HEK293T (cell line): Measurements from ENCODE around the gene SEPTIN5.

Experiments used
- CTCF ChIA-PET: fragments of 350-600 bp; formaldehyde crosslinking; extraction: SDS; loops from one replicate; lab custom pipeline; 2021; ENCODE audit warnings: antibody characterized with exemption, inconsistent platforms; lab: Yijun Ruan, JAX
- POLR2A ChIA-PET: fragments of 350-600 bp; formaldehyde crosslinking; extraction: SDS; loops from one replicate; lab custom pipeline; 2020; ENCODE audit warnings: antibody characterized with exemption, inconsistent platforms; lab: Yijun Ruan, JAX
- DNase-seq: peaks from one replicate; pipeline ENCODE4 v3.0.0; 2012; ENCODE audit warnings: mixed read lengths; ENCODE audit errors: extremely low spot score
- ARNT ChIP-seq: fragments of 450-650 bp; IDR thresholded peaks from 2 replicates; pipeline ENCODE4 v1.6.1; 2017; ENCODE audit warnings: mild to moderate bottlenecking
- BHLHE40 ChIP-seq: fragments of 450-650 bp; IDR thresholded peaks from 2 replicates; pipeline ENCODE4 v1.6.1; 2016; ENCODE audit warnings: mild to moderate bottlenecking, moderate library complexity, borderline replicate concordance
- CTBP1 ChIP-seq: fragments of 450-650 bp; IDR thresholded peaks from 2 replicates; pipeline ENCODE4 v1.6.1; 2016; ENCODE audit warnings: borderline replicate concordance
- ELF4 ChIP-seq: fragments of 450-650 bp; IDR thresholded peaks from 2 replicates; pipeline ENCODE4 v1.6.1; 2017; ENCODE audit warnings: antibody characterized with exemption
- FOXA1 ChIP-seq: fragments of 450-650 bp; IDR thresholded peaks from 2 replicates; pipeline ENCODE4 v1.6.1; 2016; ENCODE audit warnings: mild to moderate bottlenecking
- FOXK2 ChIP-seq: fragments of 450-650 bp; IDR thresholded peaks from 2 replicates; pipeline ENCODE4 v1.6.1; 2016; ENCODE audit warnings: mild to moderate bottlenecking
- FOXM1 ChIP-seq: fragments of 450-650 bp; IDR thresholded peaks from 2 replicates; pipeline ENCODE4 v1.6.1; 2017; ENCODE audit warnings: mild to moderate bottlenecking, borderline replicate concordance
- HDGF ChIP-seq: fragments of 450-650 bp; IDR thresholded peaks from 2 replicates; pipeline ENCODE4 v1.6.1; 2017; ENCODE audit warnings: antibody characterized with exemption, borderline replicate concordance
- L3MBTL2 ChIP-seq: fragments of 450-650 bp; conservative IDR thresholded peaks from 2 replicates; pipeline ENCODE4 v1.6.1; 2016; ENCODE audit warnings: mild to moderate bottlenecking
- LEF1 ChIP-seq: fragments of 450-650 bp; IDR thresholded peaks from 2 replicates; pipeline ENCODE4 v1.6.1; 2017; ENCODE audit warnings: mild to moderate bottlenecking, borderline replicate concordance
- NFRKB ChIP-seq: fragments of 450-650 bp; IDR thresholded peaks from 2 replicates; pipeline ENCODE4 v1.6.1; 2016; ENCODE audit warnings: mild to moderate bottlenecking, moderate library complexity
- SP1 ChIP-seq: fragments of 450-650 bp; IDR thresholded peaks from 2 replicates; pipeline ENCODE4 v1.6.1; 2017
- SUZ12 ChIP-seq: fragments of 450-650 bp; IDR thresholded peaks from 2 replicates; pipeline ENCODE4 v1.6.1; 2016; ENCODE audit warnings: mild to moderate bottlenecking
- TARDBP ChIP-seq: fragments of 450-650 bp; IDR thresholded peaks from 2 replicates; pipeline ENCODE4 v1.6.1; 2016
- ZNF384 ChIP-seq: fragments of 450-650 bp; IDR thresholded peaks from 2 replicates; pipeline ENCODE4 v1.6.1; 2016
- TF ChIP-seq, protein P1 (sequence below): fragments of 450-650 bp; IDR thresholded peaks from 2 replicates; pipeline ENCODE4 v1.6.1; 2016

SEPTIN5 gene

DNA sequence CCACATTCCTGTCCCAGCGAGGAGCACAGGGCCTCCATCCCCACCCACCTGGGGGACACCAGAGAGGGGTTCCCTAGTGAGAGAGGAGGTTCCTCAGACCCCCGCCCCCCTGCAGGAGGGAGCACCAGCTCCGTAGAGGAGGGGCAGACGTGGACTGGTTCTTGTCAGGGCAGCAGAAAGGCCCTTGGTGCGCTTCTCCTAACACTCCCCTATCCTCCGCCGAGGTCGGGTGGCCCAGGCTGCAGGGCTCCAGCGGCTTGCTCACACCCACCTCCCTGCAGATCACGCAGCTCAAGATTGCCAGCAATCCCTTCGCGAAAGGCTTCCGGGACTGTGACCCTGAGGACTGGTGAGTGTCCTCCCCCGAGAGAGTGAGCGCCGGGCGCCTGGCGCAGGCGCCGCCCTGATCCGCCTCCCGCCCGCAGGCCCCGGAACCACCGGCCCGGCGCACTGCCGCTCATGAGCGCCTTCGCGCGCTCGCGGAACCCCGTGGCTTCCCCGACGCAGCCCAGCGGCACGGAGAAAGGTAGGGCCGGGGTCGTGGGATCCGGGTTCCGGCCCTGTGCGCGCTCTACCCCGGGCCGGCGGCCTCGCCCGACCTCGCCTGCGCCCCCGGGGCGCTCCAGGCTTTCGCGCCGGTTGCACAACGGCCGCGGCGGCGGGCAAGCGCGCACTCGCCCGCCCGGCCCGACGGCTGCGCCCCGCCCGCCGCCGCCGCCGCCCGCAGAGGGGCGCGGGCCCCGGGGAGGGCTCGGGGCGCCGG, 51.4 kb downstream of the SEPTIN5 start:
- POLR2A ChIA-PET = no interaction called here
- CTCF ChIA-PET = no interaction called here
- no peak for TF ChIP-seq CTBP1
- no peak for TF ChIP-seq FOXM1
- DNase-seq = no peak

- no peak for DNase-seq
- CTCF ChIA-PET = no interaction called here
- POLR2A ChIA-PET = no interaction called here
- TF ChIP-seq L3MBTL2 (no peak), SUZ12 (no peak), NFRKB (no peak), LEF1 (no peak), ELF4 (no peak), CTBP1 (no peak), FOXK2 (no peak), FOXM1 (no peak), BHLHE40 (no peak), HDGF (no peak), ARNT (no peak), ZNF384 (no peak), SP1 (no peak), FOXA1 (no peak)
- TF ChIP-seq, protein P1, sequence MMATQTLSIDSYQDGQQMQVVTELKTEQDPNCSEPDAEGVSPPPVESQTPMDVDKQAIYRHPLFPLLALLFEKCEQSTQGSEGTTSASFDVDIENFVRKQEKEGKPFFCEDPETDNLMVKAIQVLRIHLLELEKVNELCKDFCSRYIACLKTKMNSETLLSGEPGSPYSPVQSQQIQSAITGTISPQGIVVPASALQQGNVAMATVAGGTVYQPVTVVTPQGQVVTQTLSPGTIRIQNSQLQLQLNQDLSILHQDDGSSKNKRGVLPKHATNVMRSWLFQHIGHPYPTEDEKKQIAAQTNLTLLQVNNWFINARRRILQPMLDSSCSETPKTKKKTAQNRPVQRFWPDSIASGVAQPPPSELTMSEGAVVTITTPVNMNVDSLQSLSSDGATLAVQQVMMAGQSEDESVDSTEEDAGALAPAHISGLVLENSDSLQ = no peak
These were observed 51.9 kb downstream of the SEPTIN5 start for GRCh38 chr22:19766240-19766510.

DNA sequence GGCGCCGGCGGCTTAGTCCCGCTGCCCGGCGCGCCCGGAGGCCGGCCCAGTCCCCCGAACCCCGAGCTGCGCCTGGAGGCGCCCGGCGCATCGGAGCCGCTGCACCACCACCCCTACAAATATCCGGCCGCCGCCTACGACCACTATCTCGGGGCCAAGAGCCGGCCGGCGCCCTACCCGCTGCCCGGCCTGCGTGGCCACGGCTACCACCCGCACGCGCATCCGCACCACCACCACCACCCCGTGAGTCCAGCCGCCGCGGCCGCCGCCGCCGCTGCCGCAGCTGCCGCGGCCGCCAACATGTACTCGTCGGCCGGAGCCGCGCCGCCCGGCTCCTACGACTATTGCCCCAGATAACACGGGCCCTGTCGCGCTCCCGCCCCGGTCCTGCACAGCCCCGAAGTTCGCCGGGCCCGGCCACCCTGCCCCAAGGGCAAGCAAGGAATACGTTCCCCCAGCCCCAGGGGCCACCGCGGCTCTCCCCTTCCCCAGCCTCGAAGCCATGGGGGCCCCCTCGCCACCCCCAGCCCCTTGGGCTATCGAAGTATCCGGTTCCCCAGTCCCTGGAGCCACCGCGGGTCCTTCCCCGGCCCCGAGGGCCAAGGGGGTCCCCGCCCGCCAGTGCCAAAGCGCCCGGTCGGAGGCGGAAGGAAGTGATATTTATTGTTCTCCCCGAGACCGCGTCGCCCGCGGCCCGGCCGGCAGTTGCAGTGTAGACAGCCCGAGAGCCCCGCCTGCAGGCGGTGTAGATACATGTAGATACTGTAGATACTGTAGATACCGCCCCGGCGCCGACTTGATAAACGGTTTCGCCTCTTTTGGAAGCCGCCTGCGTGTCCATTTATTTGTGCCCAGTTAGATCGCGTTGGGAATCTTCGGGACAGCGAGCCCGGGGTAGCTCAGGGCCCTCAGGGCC, 52.5 kb downstream of the SEPTIN5 start:
- TF ChIP-seq LEF1 = no peak
- TF ChIP-seq BHLHE40 = no peak
- TF ChIP-seq NFRKB = no peak
- TF ChIP-seq, protein P1 = no peak
- no peak for TF ChIP-seq FOXK2
- TF ChIP-seq TARDBP = no peak
- TF ChIP-seq SUZ12 = no peak
- TF ChIP-seq L3MBTL2 = no peak
- no peak for TF ChIP-seq HDGF
- no peak for TF ChIP-seq FOXM1
- DNase-seq = no peak
- POLR2A ChIA-PET = no interaction called here
- CTCF ChIA-PET = no interaction called here

- CTCF ChIA-PET = no interaction called here
- DNase-seq = no peak
- TF ChIP-seq TARDBP = no peak
- TF ChIP-seq ARNT = no peak
- no peak for TF ChIP-seq ELF4
- TF ChIP-seq SUZ12 = no peak
- no peak for TF ChIP-seq SP1
- TF ChIP-seq, protein P1 = no peak
- POLR2A ChIA-PET = no interaction called here
These were observed 53.4 kb downstream of the SEPTIN5 start for GRCh38 chr22:19767427-19768341.

- TF ChIP-seq L3MBTL2 (no peak), ELF4 (no peak), HDGF (no peak), FOXK2 (no peak), SUZ12 (no peak), FOXM1 (no peak), NFRKB (no peak), ZNF384 (no peak), LEF1 (no peak), CTBP1 (no peak), FOXA1 (no peak), TARDBP (no peak), SP1 (no peak), BHLHE40 (no peak), ARNT (no peak)
- TF ChIP-seq, protein P1 = no peak
- ChIA-PET POLR2A (no interaction called here), CTCF (no interaction called here)
- no peak for DNase-seq
These were observed 55.1 kb downstream of the SEPTIN5 start for GRCh38 chr22:19769393-19769715.
